ENCODE measurements around the gene CDKN2A. TPM values are rescaled to one million over a fixed set of nuclear protein-coding genes. Genes with fewer than 3 reads are reported as not detected.
A peak's percentile ranks its signal among the peaks of the same experiment; 100 is the strongest.

The CDKN2A gene
- polyA plus RNA-seq (2011; rRNA removed) (29.7 and 40.4 TPM in 2 replicates), polyA minus RNA-seq (2011; rRNA and poly(A)+ RNA removed) (9.0 and 11.1 TPM in 2 replicates)

- Histone ChIP-seq H3K4me3 (ENCODE audit: low read depth, low read length) (peak within 1 kb of the TSS; percentile 86), H3K27me3 (ENCODE audit: control insufficient read depth, insufficient read depth, low read length) (no peaks in the 10 kb centered on the region), H3K27ac (ENCODE audit: low read depth, low read length) (peak within 1 kb of the TSS; percentile 85), H3K9me3 (ENCODE audit: control insufficient read depth, insufficient read depth, low read length) (peaks cover 6% of the 10 kb centered on the region; the same call in 1 of the 2 replicates)
- ChIA-PET POLR2A (interaction anchor here (0.6 to 1.8 kb wide), 3 partner anchors 15 to 576 kb away, joined by 3 to 6 read pairs (median 4); no protein-coding TSS in a partner anchor), CTCF (interaction anchor here (0.6 to 8.0 kb wide), 8 partner anchors 14 to 250 kb away, joined by 3 to 69 read pairs (median 5); partner anchors contain the start of gene CDKN2B)
- TF ChIP-seq CTCF (IDR thresholded peaks at IDR 0.05; ENCODE audit: low read depth, low read length): no peak
- no peak for DNase-seq (ENCODE audit: low read depth, low spot score)
Observed at GRCh38 chr9:21993893-21994555, at the start of gene CDKN2A. CDKN2A (minus strand) TSS chr9:21994392.

GRCh38 chr9:22043928-22044327 is 49.7 kb upstream of the CDKN2A start:
- no peak for TF ChIP-seq CTCF (IDR thresholded peaks at IDR 0.05; ENCODE audit: low read depth, low read length)
- POLR2A ChIA-PET: interaction anchor here (1.0 kb wide), 1 partner anchor 35 kb away, joined by 3 read pairs; the partner anchor contains the start of gene CDKN2B
- CTCF ChIA-PET: interaction anchor here (1.7 kb wide), 1 partner anchor 200 kb away, joined by 6 read pairs; no protein-coding TSS in a partner anchor
- Histone ChIP-seq H3K9me3 (ENCODE audit: control insufficient read depth, insufficient read depth, low read length) (no peaks in the 10 kb centered on the region), H3K4me3 (ENCODE audit: low read depth, low read length) (no peak overlapping the region), H3K27ac (ENCODE audit: low read depth, low read length) (no peak overlapping the region), H3K27me3 (ENCODE audit: control insufficient read depth, insufficient read depth, low read length) (no peaks in the 10 kb centered on the region)
- no peak for DNase-seq (ENCODE audit: low read depth, low spot score)

DNA sequence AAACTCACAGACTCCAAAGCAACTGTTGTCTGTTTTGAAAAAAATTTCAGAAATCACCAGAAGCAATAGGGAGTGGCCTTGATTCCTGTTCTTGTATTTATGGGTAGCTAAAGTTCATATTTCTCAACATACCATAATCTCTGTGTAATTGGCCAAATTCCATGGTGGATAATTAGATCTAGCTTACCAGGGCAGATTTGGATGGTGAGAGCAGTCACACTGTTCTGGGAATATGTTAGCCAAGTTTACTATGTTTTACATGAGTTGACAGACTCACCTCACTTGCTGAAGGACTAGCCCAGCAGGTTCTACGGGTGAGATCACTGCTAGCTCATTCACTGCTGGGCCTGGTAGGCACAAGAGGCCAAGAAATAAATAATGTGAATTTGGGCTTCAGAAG is 47.6 kb upstream of the CDKN2A start:
- H3K27me3 ChIP-seq (ENCODE audit: control insufficient read depth, insufficient read depth, low read length): no peaks in the 10 kb centered on the region
- CTCF ChIA-PET: interaction anchor here (1.3 to 2.2 kb wide), 5 partner anchors 33 to 230 kb away, joined by 3 to 16 read pairs (median 5); partner anchors contain the start of gene CDKN2B
- H3K9me3 ChIP-seq (ENCODE audit: control insufficient read depth, insufficient read depth, low read length): no peaks in the 10 kb centered on the region
- POLR2A ChIA-PET: interaction anchor here (0.8 kb wide), 1 partner anchor 33 kb away, joined by 3 read pairs; the partner anchor contains the start of gene CDKN2B
- DNase-seq (ENCODE audit: low read depth, low spot score): no peak
- no peak overlapping the region for H3K4me3 ChIP-seq (ENCODE audit: low read depth, low read length)
- no peak for TF ChIP-seq CTCF (IDR thresholded peaks at IDR 0.05; ENCODE audit: low read depth, low read length)
- H3K27ac ChIP-seq (ENCODE audit: low read depth, low read length): no peak overlapping the region

DNA sequence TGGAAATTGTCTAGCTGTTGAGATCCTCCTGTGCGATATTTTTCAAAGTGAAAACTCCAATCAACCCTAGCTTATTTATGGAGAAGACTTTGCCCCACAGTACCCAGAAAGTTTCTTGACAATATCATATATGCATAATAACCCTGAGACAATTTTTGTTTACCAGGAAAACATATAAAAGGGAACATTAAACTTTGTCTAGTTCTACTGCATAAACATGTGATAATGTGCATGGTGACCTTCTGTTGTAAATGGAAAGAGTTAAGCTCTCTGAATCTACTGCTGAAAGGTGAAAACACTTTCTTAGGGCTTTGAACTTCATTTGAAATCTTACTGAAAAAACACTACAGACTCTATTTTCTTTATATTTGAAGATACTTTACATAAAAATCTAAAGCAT is 47.2 kb upstream of the CDKN2A start:
- ChIA-PET POLR2A (interaction anchor here (0.8 kb wide), 1 partner anchor 32 kb away, joined by 3 read pairs; the partner anchor contains the start of gene CDKN2B), CTCF (interaction anchor here (0.6 to 2.2 kb wide), 6 partner anchors 14 to 229 kb away, joined by 3 to 16 read pairs (median 4); partner anchors contain the start of gene CDKN2B)
- no peak overlapping the region for H3K4me3 ChIP-seq (ENCODE audit: low read depth, low read length)
- no peak overlapping the region for H3K27ac ChIP-seq (ENCODE audit: low read depth, low read length)
- TF ChIP-seq CTCF (IDR thresholded peaks at IDR 0.05; ENCODE audit: low read depth, low read length): no peak
- H3K9me3 ChIP-seq (ENCODE audit: control insufficient read depth, insufficient read depth, low read length): no peaks in the 10 kb centered on the region
- H3K27me3 ChIP-seq (ENCODE audit: control insufficient read depth, insufficient read depth, low read length): no peaks in the 10 kb centered on the region
- no peak for DNase-seq (ENCODE audit: low read depth, low spot score)

- CTCF ChIA-PET: interaction anchor here (0.6 to 2.2 kb wide), 6 partner anchors 14 to 229 kb away, joined by 3 to 16 read pairs (median 6); partner anchors contain the start of gene CDKN2B
- DNase-seq (ENCODE audit: low read depth, low spot score): no peak
- Histone ChIP-seq H3K4me3 (ENCODE audit: low read depth, low read length) (no peak overlapping the region), H3K27ac (ENCODE audit: low read depth, low read length) (no peak overlapping the region), H3K27me3 (ENCODE audit: control insufficient read depth, insufficient read depth, low read length) (no peaks in the 10 kb centered on the region), H3K9me3 (ENCODE audit: control insufficient read depth, insufficient read depth, low read length) (no peaks in the 10 kb centered on the region)
- no peak for TF ChIP-seq CTCF (IDR thresholded peaks at IDR 0.05; ENCODE audit: low read depth, low read length)
- POLR2A ChIA-PET: no interaction called here
Observed at GRCh38 chr9:22040760-22041159, 46.6 kb upstream of the CDKN2A start.
